ENCODE results near the gene ZNF490. TPM values are rescaled to one million over a fixed set of nuclear protein-coding genes. Genes with fewer than 3 reads are reported as not detected.
"Not testable (repeated sequence)": the region's sequence is repeated elsewhere in the genome, so short reads cannot be mapped to it uniquely, and the experiment has no call there.

The ZNF490 gene
- total and polyA plus RNA-seq, 2 experiments from 2014 or later, result 2.7 to 4.0 TPM

DNA sequence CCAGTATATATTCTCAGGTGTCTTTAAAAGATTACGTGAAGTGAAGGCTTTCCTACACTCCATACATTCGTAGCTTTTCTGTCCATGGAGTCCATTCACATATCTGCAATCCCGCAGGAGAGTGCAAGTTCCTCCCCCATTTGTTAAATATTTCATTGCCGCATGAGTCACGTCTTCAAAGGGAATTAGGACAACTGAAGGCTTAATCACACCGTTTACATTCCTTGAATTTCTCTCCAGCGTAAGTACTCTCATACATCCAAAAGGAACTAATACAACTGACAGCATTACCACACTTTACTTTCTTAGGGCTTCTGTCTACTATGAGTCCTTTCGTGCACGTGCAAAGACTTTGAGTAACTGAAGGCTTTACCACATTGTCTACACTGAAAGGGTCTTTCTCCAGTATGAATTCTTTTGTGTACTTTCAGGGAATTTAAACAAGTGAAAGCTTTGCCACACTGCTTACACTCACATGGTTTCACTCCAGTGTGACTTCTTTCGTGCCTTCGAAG, 30.4 kb downstream of the ZNF490 start:
- Histone ChIP-seq H3K9me3 (ENCODE audit: low read depth) (peaks cover 2% of the 10 kb centered on the region), H3K36me3 (ENCODE audit: low read depth) (peaks cover 31% of the 10 kb centered on the region), H3F3A (ENCODE audit: insufficient read depth) (peaks cover 16% of the 10 kb centered on the region), H3K4me3 (no peak overlapping the region), H3K79me2 (ENCODE audit: insufficient read depth) (no peaks in the 10 kb centered on the region), H4K20me1 (ENCODE audit: insufficient read depth) (no peaks in the 10 kb centered on the region), H2AFZ (no peak overlapping the region), H3K4me2 (ENCODE audit: unreplicated experiment) (no peak overlapping the region), H3K27me3 (replicated peaks; ENCODE audit: insufficient read depth) (no peaks in the 10 kb centered on the region), H3K9ac (no peak overlapping the region), H3K9me2 (ENCODE audit: insufficient read depth) (no peaks in the 10 kb centered on the region), H3K4me1 (ENCODE audit: insufficient read depth) (no peaks in the 10 kb centered on the region), H3K27ac (no peak overlapping the region)
- in situ Hi-C loops (cut with MboI), result no loop called here
- WGBS, 2 experiments (ENCODE audit: low coverage in 1 of 2, low lambda C conversion rate in 2 of 2, missing lambda C conversion rate in 2 of 2), result 85 to 88% methylated on average over 11 of the region's 11 CpGs
- TF ChIP-seq EZH2 (IDR thresholded peaks at IDR 0.05; ENCODE audit: insufficient read depth, poor library complexity, severe bottlenecking) (no peak), EZH2phosphoT487 (IDR thresholded peaks at IDR 0.05; ENCODE audit: insufficient read depth, low read depth) (0 out of 2 replicates have a peak, but pooled peaks have one; percentile 38)
- DNase-seq, result peak; percentile 68

DNA sequence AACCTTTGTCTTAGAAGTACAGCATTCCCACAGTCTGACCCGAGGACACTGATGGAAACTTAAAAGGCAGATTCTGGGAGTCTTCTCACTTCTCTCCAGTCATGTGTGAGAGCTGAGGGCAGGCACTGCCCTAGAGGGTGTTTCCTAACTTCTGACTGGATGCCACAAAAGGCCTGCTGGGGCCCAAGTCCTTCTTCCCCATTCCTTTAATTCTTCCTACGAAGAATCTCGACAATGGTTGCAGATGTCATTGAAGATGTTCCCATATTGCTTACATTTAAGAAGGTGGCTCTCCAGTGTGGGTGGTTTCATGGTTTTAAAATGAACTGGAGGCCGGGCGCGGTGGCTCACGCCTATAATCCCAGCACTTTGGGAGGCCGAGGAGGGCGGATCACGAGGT, 32.0 kb downstream of the ZNF490 start:
- no peaks in the 10 kb centered on the region for H3K79me2 ChIP-seq (ENCODE audit: insufficient read depth)
- 93 to 94% methylated on average over 10 of the region's 10 CpGs for WGBS, 2 experiments (ENCODE audit: low coverage in 1 of 2, low lambda C conversion rate in 2 of 2, missing lambda C conversion rate in 2 of 2)
- no peaks in the 10 kb centered on the region for H3K27me3 ChIP-seq (replicated peaks; ENCODE audit: insufficient read depth)
- H3K9me3 ChIP-seq (ENCODE audit: low read depth), result peaks cover 2% of the 10 kb centered on the region
- no peak overlapping the region for H3K4me2 ChIP-seq (ENCODE audit: unreplicated experiment)
- H3K27ac ChIP-seq, result no peak overlapping the region
- no peak overlapping the region for H2AFZ ChIP-seq
- in situ Hi-C loops (cut with MboI), result no loop called here
- no peak for DNase-seq
- H3K9ac ChIP-seq, result no peak overlapping the region
- H3K4me1 ChIP-seq (ENCODE audit: insufficient read depth), result no peaks in the 10 kb centered on the region
- H3F3A ChIP-seq (ENCODE audit: insufficient read depth), result peaks cover 16% of the 10 kb centered on the region
- no peak for TF ChIP-seq EZH2 (IDR thresholded peaks at IDR 0.05; ENCODE audit: insufficient read depth, poor library complexity, severe bottlenecking)
- TF ChIP-seq EZH2phosphoT487 (IDR thresholded peaks at IDR 0.05; ENCODE audit: insufficient read depth, low read depth), result no peak
- H3K9me2 ChIP-seq (ENCODE audit: insufficient read depth), result no peaks in the 10 kb centered on the region
- no peak overlapping the region for H3K4me3 ChIP-seq
- H3K36me3 ChIP-seq (ENCODE audit: low read depth), result peaks cover 31% of the 10 kb centered on the region
- no peaks in the 10 kb centered on the region for H4K20me1 ChIP-seq (ENCODE audit: insufficient read depth)

DNA sequence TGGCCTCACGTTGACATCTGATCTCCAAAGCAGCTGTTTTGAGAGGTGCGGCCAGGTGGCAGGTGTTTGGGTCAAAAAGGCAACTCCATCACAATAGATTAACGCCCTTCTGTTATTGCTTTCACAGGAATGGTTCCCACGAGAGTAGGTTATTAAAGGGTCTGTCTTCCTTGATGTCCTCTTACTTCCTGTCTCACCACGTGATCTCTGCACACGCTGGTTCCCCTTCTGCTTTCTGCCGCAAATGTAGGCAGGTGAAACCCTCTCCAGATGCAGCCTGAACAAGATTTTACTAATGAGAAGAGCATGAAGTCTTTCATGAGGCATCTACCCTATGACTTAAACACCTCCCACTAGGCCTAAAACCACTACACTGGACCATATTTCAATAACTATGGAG, 36.6 kb downstream of the ZNF490 start:
- Histone ChIP-seq H2AFZ (no peak overlapping the region), H3K9me2 (ENCODE audit: insufficient read depth) (no peaks in the 10 kb centered on the region), H3K36me3 (ENCODE audit: low read depth) (no peaks in the 10 kb centered on the region; the same call in 1 of the 2 replicates), H3K9me3 (ENCODE audit: low read depth) (peaks cover 2% of the 10 kb centered on the region), H3K4me2 (ENCODE audit: unreplicated experiment) (no peak overlapping the region), H3K4me3 (no peak overlapping the region), H4K20me1 (ENCODE audit: insufficient read depth) (no peaks in the 10 kb centered on the region), H3K27me3 (replicated peaks; ENCODE audit: insufficient read depth) (no peaks in the 10 kb centered on the region), H3K4me1 (ENCODE audit: insufficient read depth) (no peaks in the 10 kb centered on the region), H3K79me2 (ENCODE audit: insufficient read depth) (no peaks in the 10 kb centered on the region), H3K9ac (no peak overlapping the region), H3K27ac (no peak overlapping the region), H3F3A (ENCODE audit: insufficient read depth) (no peaks in the 10 kb centered on the region)
- WGBS, 2 experiments (ENCODE audit: low coverage in 1 of 2, low lambda C conversion rate in 2 of 2, missing lambda C conversion rate in 2 of 2), result 70 to 74% methylated on average over 7 of the region's 7 CpGs
- in situ Hi-C loops (cut with MboI), result no loop called here
- no peak for DNase-seq
- TF ChIP-seq EZH2phosphoT487 (IDR thresholded peaks at IDR 0.05; ENCODE audit: insufficient read depth, low read depth) (no peak), EZH2 (IDR thresholded peaks at IDR 0.05; ENCODE audit: insufficient read depth, poor library complexity, severe bottlenecking) (no peak)

DNA sequence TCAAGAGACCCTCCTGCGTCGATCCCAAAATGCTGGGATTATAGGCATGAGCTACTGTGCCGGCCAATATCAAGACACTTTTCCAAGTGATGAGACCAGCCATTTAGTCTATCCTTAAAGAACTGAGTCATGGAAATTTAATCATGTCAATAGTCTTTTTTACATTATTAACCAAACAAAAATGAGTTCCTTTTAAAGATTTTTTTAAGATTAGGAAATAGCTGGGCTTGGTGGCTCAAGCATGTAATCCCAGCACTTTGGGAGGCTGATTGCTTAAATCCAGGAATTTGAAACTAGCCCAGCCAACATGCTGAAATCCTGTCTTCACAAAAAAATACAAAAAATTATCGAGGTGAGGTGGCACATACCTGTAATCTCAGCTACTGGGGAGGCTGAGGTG, 42.7 kb downstream of the ZNF490 start:
- Histone ChIP-seq H3K27ac (peak overlapping the region; percentile 40), H2AFZ (no peak overlapping the region), H3K9me3 (ENCODE audit: low read depth) (no peaks in the 10 kb centered on the region), H3K9me2 (ENCODE audit: insufficient read depth) (no peaks in the 10 kb centered on the region), H3K4me3 (no peak overlapping the region), H3K36me3 (ENCODE audit: low read depth) (no peaks in the 10 kb centered on the region), H3K4me2 (ENCODE audit: unreplicated experiment) (no peak overlapping the region), H3K27me3 (replicated peaks; ENCODE audit: insufficient read depth) (no peaks in the 10 kb centered on the region), H4K20me1 (ENCODE audit: insufficient read depth) (no peaks in the 10 kb centered on the region), H3F3A (ENCODE audit: insufficient read depth) (peaks cover 4% of the 10 kb centered on the region; the same call in 1 of the 2 replicates), H3K4me1 (ENCODE audit: insufficient read depth) (0 out of 2 replicates have a peak, but pooled peaks cover 3% of the 10 kb centered on the region), H3K9ac (no peak overlapping the region; the same call in 1 of the 2 replicates), H3K79me2 (ENCODE audit: insufficient read depth) (no peaks in the 10 kb centered on the region)
- TF ChIP-seq EZH2 (IDR thresholded peaks at IDR 0.05; ENCODE audit: insufficient read depth, poor library complexity, severe bottlenecking) (no peak), EZH2phosphoT487 (IDR thresholded peaks at IDR 0.05; ENCODE audit: insufficient read depth, low read depth) (no peak)
- in situ Hi-C loops (cut with MboI), result loop anchor here (10.0 kb wide), 1 partner anchor 107 kb away; no protein-coding TSS in a partner anchor
- 60 to 61% methylated on average over 4 of the region's 4 CpGs for WGBS, 2 experiments (ENCODE audit: low coverage in 1 of 2, low lambda C conversion rate in 2 of 2, missing lambda C conversion rate in 2 of 2)
- peak; percentile 58 for DNase-seq

DNA sequence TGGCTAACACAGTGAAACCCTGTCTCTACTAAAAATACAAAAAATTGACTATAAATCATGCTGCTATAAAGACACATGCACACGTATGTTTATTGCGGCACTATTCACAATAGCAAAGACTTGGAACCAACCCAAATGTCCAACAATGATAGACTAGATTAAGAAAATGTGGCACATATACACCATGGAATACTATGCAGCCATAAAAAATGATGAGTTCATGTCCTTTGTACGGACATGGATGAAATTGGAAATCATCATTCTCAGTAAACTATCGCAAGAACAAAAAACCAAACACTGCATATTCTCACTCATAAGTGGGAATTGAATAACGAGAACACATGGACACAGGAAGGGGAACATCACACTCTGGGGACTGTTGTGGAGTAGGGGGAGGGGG, 44.2 kb downstream of the ZNF490 start:
- 71 to 75% methylated on average over 5 of the region's 5 CpGs for WGBS, 2 experiments (ENCODE audit: low coverage in 1 of 2, low lambda C conversion rate in 2 of 2, missing lambda C conversion rate in 2 of 2)
- in situ Hi-C loops (cut with MboI), result loop anchor here (10.0 kb wide), 1 partner anchor 108 kb away; no protein-coding TSS in a partner anchor
- DNase-seq, result not testable (repeated sequence)

More for the DNA sequence above, 44.2 kb downstream of the ZNF490 start:
- H3K4me3 ChIP-seq; H3K9ac ChIP-seq; H3K9me2 ChIP-seq (ENCODE audit: insufficient read depth); H4K20me1 ChIP-seq (ENCODE audit: insufficient read depth); H3F3A ChIP-seq (ENCODE audit: insufficient read depth); H3K27ac ChIP-seq; H3K9me3 ChIP-seq (ENCODE audit: low read depth); H3K27me3 ChIP-seq (replicated peaks; ENCODE audit: insufficient read depth); H3K4me2 ChIP-seq (ENCODE audit: unreplicated experiment); H3K36me3 ChIP-seq (ENCODE audit: low read depth); H3K79me2 ChIP-seq (ENCODE audit: insufficient read depth); H2AFZ ChIP-seq; H3K4me1 ChIP-seq (ENCODE audit: insufficient read depth): not testable (repeated sequence)
